ENCODE measurements around the gene CBX2.

The CBX2 gene

GRCh38 chr17:79806446-79806760, 28.5 kb downstream of the CBX2 start:
- Histone ChIP-seq H3K9me3 (ENCODE audit: low read length) (no peaks in the 10 kb centered on the region), H2AFZ (ENCODE audit: low read depth, low read length) (no peak overlapping the region), H3K36me3 (ENCODE audit: insufficient read depth, low read length) (no peaks in the 10 kb centered on the region), H3K4me3 (ENCODE audit: low read length) (no peak overlapping the region), H3K4me1 (ENCODE audit: insufficient read depth, low read length) (peaks cover 23% of the 10 kb centered on the region), H3K27me3 (ENCODE audit: insufficient read depth, low read length) (peaks cover 76% of the 10 kb centered on the region)

- Histone ChIP-seq H3K4me3 (ENCODE audit: low read length) (no peak overlapping the region), H3K27me3 (ENCODE audit: insufficient read depth, low read length) (peaks cover 72% of the 10 kb centered on the region), H3K36me3 (ENCODE audit: insufficient read depth, low read length) (no peaks in the 10 kb centered on the region), H3K9me3 (ENCODE audit: low read length) (no peaks in the 10 kb centered on the region), H3K4me1 (ENCODE audit: insufficient read depth, low read length) (peaks cover 30% of the 10 kb centered on the region), H2AFZ (ENCODE audit: low read depth, low read length) (no peak overlapping the region)
These were observed 29.1 kb downstream of the CBX2 start for GRCh38 chr17:79806863-79807720.

GRCh38 chr17:79808763-79809529, 31.0 kb downstream of the CBX2 start:
- Histone ChIP-seq H3K9me3 (ENCODE audit: low read length) (no peaks in the 10 kb centered on the region), H3K4me3 (ENCODE audit: low read length) (no peak overlapping the region), H3K4me1 (ENCODE audit: insufficient read depth, low read length) (peaks cover 42% of the 10 kb centered on the region), H3K36me3 (ENCODE audit: insufficient read depth, low read length) (no peaks in the 10 kb centered on the region), H3K27me3 (ENCODE audit: insufficient read depth, low read length) (peaks cover 62% of the 10 kb centered on the region), H2AFZ (ENCODE audit: low read depth, low read length) (no peak overlapping the region)

GRCh38 chr17:79809530-79810129, 31.7 kb downstream of the CBX2 start:
- peak overlapping the region; percentile 40 for H3K4me3 ChIP-seq (ENCODE audit: low read length)
- peaks cover 55% of the 10 kb centered on the region for H3K27me3 ChIP-seq (ENCODE audit: insufficient read depth, low read length)
- H3K36me3 ChIP-seq (ENCODE audit: insufficient read depth, low read length), result no peaks in the 10 kb centered on the region
- H2AFZ ChIP-seq (ENCODE audit: low read depth, low read length), result no peak overlapping the region
- H3K4me1 ChIP-seq (ENCODE audit: insufficient read depth, low read length), result peaks cover 44% of the 10 kb centered on the region
- H3K9me3 ChIP-seq (ENCODE audit: low read length), result no peaks in the 10 kb centered on the region

GRCh38 chr17:79810130-79811010, 32.4 kb downstream of the CBX2 start:
- Histone ChIP-seq H2AFZ (ENCODE audit: low read depth, low read length) (no peak overlapping the region), H3K4me3 (ENCODE audit: low read length) (peak overlapping the region; percentile 51), H3K36me3 (ENCODE audit: insufficient read depth, low read length) (no peaks in the 10 kb centered on the region), H3K27me3 (ENCODE audit: insufficient read depth, low read length) (peaks cover 47% of the 10 kb centered on the region), H3K9me3 (ENCODE audit: low read length) (no peaks in the 10 kb centered on the region), H3K4me1 (ENCODE audit: insufficient read depth, low read length) (peaks cover 42% of the 10 kb centered on the region)

- H3K9me3 ChIP-seq (ENCODE audit: low read length), result no peaks in the 10 kb centered on the region
- no peaks in the 10 kb centered on the region for H3K36me3 ChIP-seq (ENCODE audit: insufficient read depth, low read length)
- peaks cover 39% of the 10 kb centered on the region for H3K27me3 ChIP-seq (ENCODE audit: insufficient read depth, low read length)
- H3K4me3 ChIP-seq (ENCODE audit: low read length), result peak overlapping the region; percentile 51
- H3K4me1 ChIP-seq (ENCODE audit: insufficient read depth, low read length), result peaks cover 42% of the 10 kb centered on the region
- peak overlapping the region; percentile 1 for H2AFZ ChIP-seq (ENCODE audit: low read depth, low read length)
These were observed 33.3 kb downstream of the CBX2 start for GRCh38 chr17:79811011-79811867.

- Histone ChIP-seq H3K4me1 (ENCODE audit: insufficient read depth, low read length) (peaks cover 42% of the 10 kb centered on the region), H3K27me3 (ENCODE audit: insufficient read depth, low read length) (peaks cover 39% of the 10 kb centered on the region), H3K4me3 (ENCODE audit: low read length) (peak overlapping the region; percentile 51), H3K9me3 (ENCODE audit: low read length) (no peaks in the 10 kb centered on the region), H2AFZ (ENCODE audit: low read depth, low read length) (peak overlapping the region; percentile 1), H3K36me3 (ENCODE audit: insufficient read depth, low read length) (no peaks in the 10 kb centered on the region)
These were observed 34.0 kb downstream of the CBX2 start for GRCh38 chr17:79811868-79812352.

GRCh38 chr17:79812353-79813258, 34.7 kb downstream of the CBX2 start:
- no peaks in the 10 kb centered on the region for H3K9me3 ChIP-seq (ENCODE audit: low read length)
- peak overlapping the region; percentile 51 for H3K4me3 ChIP-seq (ENCODE audit: low read length)
- H2AFZ ChIP-seq (ENCODE audit: low read depth, low read length), result peak overlapping the region; percentile 1
- peaks cover 42% of the 10 kb centered on the region for H3K4me1 ChIP-seq (ENCODE audit: insufficient read depth, low read length)
- peaks cover 36% of the 10 kb centered on the region for H3K27me3 ChIP-seq (ENCODE audit: insufficient read depth, low read length)
- no peaks in the 10 kb centered on the region for H3K36me3 ChIP-seq (ENCODE audit: insufficient read depth, low read length)

GRCh38 chr17:79813297-79814126, 35.6 kb downstream of the CBX2 start:
- peak overlapping the region; percentile 27 for H3K4me3 ChIP-seq (ENCODE audit: low read length)
- no peak overlapping the region for H2AFZ ChIP-seq (ENCODE audit: low read depth, low read length)
- H3K36me3 ChIP-seq (ENCODE audit: insufficient read depth, low read length), result no peaks in the 10 kb centered on the region
- peaks cover 33% of the 10 kb centered on the region for H3K27me3 ChIP-seq (ENCODE audit: insufficient read depth, low read length)
- no peaks in the 10 kb centered on the region for H3K9me3 ChIP-seq (ENCODE audit: low read length)
- H3K4me1 ChIP-seq (ENCODE audit: insufficient read depth, low read length), result peaks cover 42% of the 10 kb centered on the region

GRCh38 chr17:79814127-79814973, 36.4 kb downstream of the CBX2 start:
- Histone ChIP-seq H3K4me1 (ENCODE audit: insufficient read depth, low read length) (peaks cover 38% of the 10 kb centered on the region), H3K9me3 (ENCODE audit: low read length) (no peaks in the 10 kb centered on the region), H3K36me3 (ENCODE audit: insufficient read depth, low read length) (no peaks in the 10 kb centered on the region), H2AFZ (ENCODE audit: low read depth, low read length) (no peak overlapping the region), H3K4me3 (ENCODE audit: low read length) (no peak overlapping the region), H3K27me3 (ENCODE audit: insufficient read depth, low read length) (peaks cover 27% of the 10 kb centered on the region)
